ENCODE data around the gene RPLP2.

RPLP2 gene

GRCh38 chr11:762421-763072 is 47.2 kb upstream of the RPLP2 start:
- ChIA-PET CTCF (interaction anchor here (0.6 kb wide), 1 partner anchor 107 kb away, joined by 4 read pairs; no protein-coding TSS in a partner anchor), POLR2A (interaction anchor here (1.1 to 1.6 kb wide), 3 partner anchors 9 to 56 kb away, joined by 3 to 8 read pairs (median 3); partner anchors contain the start of gene TALDO1)
- no peak overlapping the region for H3K27ac ChIP-seq (ENCODE audit: extremely low read depth, low read depth, low read length)
- H3K4me1 ChIP-seq (ENCODE audit: control insufficient read depth, insufficient read depth, low read length) = no peaks in the 10 kb centered on the region
- no peak overlapping the region for H3K4me3 ChIP-seq (ENCODE audit: low read depth, low read length)
- TF ChIP-seq ZNF600 (tag by site-specific recombination; IDR thresholded peaks at IDR 0.05) (peak; percentile 55; the same call in 1 of the 2 replicates), REST (tag by site-specific recombination; IDR thresholded peaks at IDR 0.05) (no peak), HIC1 (tag by site-specific recombination; IDR thresholded peaks at IDR 0.05) (peak; percentile 72; the same call in 1 of the 2 replicates), KLF17 (tag by site-specific recombination; IDR thresholded peaks at IDR 0.05) (peak; percentile 56; the same call in 1 of the 2 replicates), GLI4 (tag by site-specific recombination; IDR thresholded peaks at IDR 0.05) (no peak), CTCF (tag by site-specific recombination; IDR thresholded peaks at IDR 0.05) (peak; percentile 85), ZNF341 (tag by site-specific recombination; IDR thresholded peaks at IDR 0.05; ENCODE audit: low read depth) (peak; percentile 74), ZNF626 (tag by site-specific recombination; IDR thresholded peaks at IDR 0.05) (no peak)
- no peaks in the 10 kb centered on the region for H3K9me3 ChIP-seq (ENCODE audit: control insufficient read depth, insufficient read depth, low read depth, low read length)
- peaks cover 4 to 95% of the 10 kb centered on the region in 2 experiments; a peak in 2 of 3 replicates for H3K36me3 ChIP-seq (ENCODE audit: control insufficient read depth in 2 of 2, insufficient read depth in 1 of 2, low read length in 2 of 2)

GRCh38 chr11:763073-763463 is 46.7 kb upstream of the RPLP2 start:
- CTCF ChIA-PET = interaction anchor here (0.6 to 0.7 kb wide), 2 partner anchors 32 to 108 kb away, joined by 3 to 4 read pairs; no protein-coding TSS in a partner anchor
- peak; percentile 87; the same call in 1 of the 2 replicates for TF ChIP-seq KLF8 (tag by site-specific recombination; IDR thresholded peaks at IDR 0.05)
- TF ChIP-seq KLF9 (tag by site-specific recombination; IDR thresholded peaks at IDR 0.05; ENCODE audit: low read depth) = no peak
- H3K27ac ChIP-seq (ENCODE audit: extremely low read depth, low read depth, low read length) = no peak overlapping the region

More at GRCh38 chr11:763073-763463, 46.7 kb upstream of the RPLP2 start:
- Histone ChIP-seq H3K36me3 (ENCODE audit: control insufficient read depth in 2 of 2, insufficient read depth in 1 of 2, low read length in 2 of 2) (peaks cover 4 to 91% of the 10 kb centered on the region in 2 experiments; a peak in 2 of 3 replicates), H3K9me3 (ENCODE audit: control insufficient read depth, insufficient read depth, low read depth, low read length) (no peaks in the 10 kb centered on the region), H3K4me3 (ENCODE audit: low read depth, low read length) (no peak overlapping the region), H3K4me1 (ENCODE audit: control insufficient read depth, insufficient read depth, low read length) (no peaks in the 10 kb centered on the region)
- POLR2A ChIA-PET = interaction anchor here (1.2 to 1.6 kb wide), 3 partner anchors 9 to 33 kb away, joined by 3 to 8 read pairs (median 4); partner anchors contain the start of gene TALDO1

Measured in HEK293 (cell line).